ENCODE data around the gene KIF2C. TPM values are rescaled to one million over a fixed set of nuclear protein-coding genes. Genes with fewer than 3 reads are reported as not detected.
A peak's percentile ranks its signal among the peaks of the same experiment; 100 is the strongest.

Gene KIF2C
- polyA plus RNA-seq, 1 of the 3 experiments (the other 2 are of a cell fraction): 20.7 TPM

DNA sequence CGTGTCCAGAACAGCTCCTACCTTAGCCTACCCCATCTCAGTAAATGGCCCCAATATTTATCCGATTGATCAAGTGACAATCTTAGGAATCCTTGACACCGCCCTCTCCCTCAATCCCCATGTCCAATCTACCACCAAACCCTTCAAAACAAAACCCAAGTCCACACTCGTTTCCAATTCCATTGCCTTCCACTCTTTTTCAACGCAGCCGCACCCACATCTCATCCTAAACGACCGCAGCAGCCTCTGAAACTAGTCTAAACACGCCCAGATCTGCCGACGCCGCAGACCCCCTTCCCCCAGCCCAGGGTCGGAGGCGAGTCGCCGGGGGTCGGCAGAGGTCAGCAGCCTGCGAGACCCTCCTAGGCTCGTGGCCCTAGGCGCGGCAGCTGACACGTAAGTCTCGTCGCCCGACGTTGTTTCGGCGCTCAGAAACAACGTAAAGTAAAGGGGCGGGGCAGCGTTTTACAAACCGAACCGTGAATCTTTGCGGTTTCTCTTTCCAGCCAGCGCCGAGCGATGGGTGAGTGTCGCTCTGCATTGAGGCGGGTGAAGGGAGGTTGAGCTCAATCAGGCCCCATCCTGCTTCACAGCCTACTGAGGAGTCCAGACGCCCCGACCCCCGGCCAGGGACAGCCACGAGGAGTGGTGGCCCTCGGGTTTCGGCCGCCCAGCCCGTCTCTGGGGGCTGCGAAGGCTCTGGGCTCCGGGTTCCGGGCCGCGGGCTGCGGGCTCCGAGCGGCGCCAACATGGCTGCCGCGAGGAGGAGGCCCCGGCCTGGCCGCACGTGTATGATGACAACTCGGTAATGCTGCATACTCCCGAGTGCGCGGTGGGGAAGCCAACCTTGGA lies 35.7 kb downstream of the KIF2C start, which contains the start of gene RPS8 (continued):
- TF ChIP-seq TAF1 (IDR thresholded peaks at IDR 0.05; ENCODE audit: borderline replicate concordance, low read depth, low read length): peak; percentile 98
- TF ChIP-seq FOXM1 (IDR thresholded peaks at IDR 0.05; ENCODE audit: low read depth): peak; percentile 85
- no peak for TF ChIP-seq TEAD4 (IDR thresholded peaks at IDR 0.05; ENCODE audit: borderline replicate concordance, insufficient read depth)
- TF ChIP-seq, protein P1, sequence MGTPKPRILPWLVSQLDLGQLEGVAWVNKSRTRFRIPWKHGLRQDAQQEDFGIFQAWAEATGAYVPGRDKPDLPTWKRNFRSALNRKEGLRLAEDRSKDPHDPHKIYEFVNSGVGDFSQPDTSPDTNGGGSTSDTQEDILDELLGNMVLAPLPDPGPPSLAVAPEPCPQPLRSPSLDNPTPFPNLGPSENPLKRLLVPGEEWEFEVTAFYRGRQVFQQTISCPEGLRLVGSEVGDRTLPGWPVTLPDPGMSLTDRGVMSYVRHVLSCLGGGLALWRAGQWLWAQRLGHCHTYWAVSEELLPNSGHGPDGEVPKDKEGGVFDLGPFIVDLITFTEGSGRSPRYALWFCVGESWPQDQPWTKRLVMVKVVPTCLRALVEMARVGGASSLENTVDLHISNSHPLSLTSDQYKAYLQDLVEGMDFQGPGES (IDR thresholded peaks at IDR 0.05; ENCODE audit: low read depth, low read length): no peak
- TF ChIP-seq NRF1 (IDR thresholded peaks at IDR 0.05; ENCODE audit: low read depth, low read length): no peak
- TF ChIP-seq JUND (IDR thresholded peaks at IDR 0.05): no peak
- TF ChIP-seq, protein P2, sequence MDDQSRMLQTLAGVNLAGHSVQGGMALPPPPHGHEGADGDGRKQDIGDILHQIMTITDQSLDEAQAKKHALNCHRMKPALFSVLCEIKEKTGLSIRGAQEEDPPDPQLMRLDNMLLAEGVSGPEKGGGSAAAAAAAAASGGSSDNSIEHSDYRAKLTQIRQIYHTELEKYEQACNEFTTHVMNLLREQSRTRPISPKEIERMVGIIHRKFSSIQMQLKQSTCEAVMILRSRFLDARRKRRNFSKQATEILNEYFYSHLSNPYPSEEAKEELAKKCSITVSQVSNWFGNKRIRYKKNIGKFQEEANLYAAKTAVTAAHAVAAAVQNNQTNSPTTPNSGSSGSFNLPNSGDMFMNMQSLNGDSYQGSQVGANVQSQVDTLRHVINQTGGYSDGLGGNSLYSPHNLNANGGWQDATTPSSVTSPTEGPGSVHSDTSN (IDR thresholded peaks at IDR 0.05): no peak; the same call in 1 of the 2 replicates
- TF ChIP-seq, protein P3, sequence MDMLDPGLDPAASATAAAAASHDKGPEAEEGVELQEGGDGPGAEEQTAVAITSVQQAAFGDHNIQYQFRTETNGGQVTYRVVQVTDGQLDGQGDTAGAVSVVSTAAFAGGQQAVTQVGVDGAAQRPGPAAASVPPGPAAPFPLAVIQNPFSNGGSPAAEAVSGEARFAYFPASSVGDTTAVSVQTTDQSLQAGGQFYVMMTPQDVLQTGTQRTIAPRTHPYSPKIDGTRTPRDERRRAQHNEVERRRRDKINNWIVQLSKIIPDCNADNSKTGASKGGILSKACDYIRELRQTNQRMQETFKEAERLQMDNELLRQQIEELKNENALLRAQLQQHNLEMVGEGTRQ (IDR thresholded peaks at IDR 0.05; ENCODE audit: borderline replicate concordance, low read depth, low read length): no peak
- 0 out of 2 replicates have a peak, but pooled peaks have one; percentile 12 for TF ChIP-seq FOXJ3 (CRISPR knock-in tag; IDR thresholded peaks at IDR 0.05)
- TF ChIP-seq, protein P4, sequence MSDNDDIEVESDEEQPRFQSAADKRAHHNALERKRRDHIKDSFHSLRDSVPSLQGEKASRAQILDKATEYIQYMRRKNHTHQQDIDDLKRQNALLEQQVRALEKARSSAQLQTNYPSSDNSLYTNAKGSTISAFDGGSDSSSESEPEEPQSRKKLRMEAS (IDR thresholded peaks at IDR 0.05; ENCODE audit: low read depth): peak; percentile 82
- TF ChIP-seq, protein P5, sequence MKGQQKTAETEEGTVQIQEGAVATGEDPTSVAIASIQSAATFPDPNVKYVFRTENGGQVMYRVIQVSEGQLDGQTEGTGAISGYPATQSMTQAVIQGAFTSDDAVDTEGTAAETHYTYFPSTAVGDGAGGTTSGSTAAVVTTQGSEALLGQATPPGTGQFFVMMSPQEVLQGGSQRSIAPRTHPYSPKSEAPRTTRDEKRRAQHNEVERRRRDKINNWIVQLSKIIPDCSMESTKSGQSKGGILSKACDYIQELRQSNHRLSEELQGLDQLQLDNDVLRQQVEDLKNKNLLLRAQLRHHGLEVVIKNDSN (IDR thresholded peaks at IDR 0.05; ENCODE audit: borderline replicate concordance, low read depth): peak; percentile 28; the same call in 1 of the 2 replicates
- TF ChIP-seq ELF1 (IDR thresholded peaks at IDR 0.05): no peak; the same call in 1 of the 2 replicates
- TF ChIP-seq SMC3 (IDR thresholded peaks at IDR 0.05; ENCODE audit: low read depth, low read length): no peak
- TF ChIP-seq YY1 (IDR thresholded peaks at IDR 0.05; ENCODE audit: low read depth): peak; percentile 82
- TF ChIP-seq CHD2 (IDR thresholded peaks at IDR 0.05; ENCODE audit: low read length, partially characterized antibody): peak; percentile 91
- TF ChIP-seq, protein P6, sequence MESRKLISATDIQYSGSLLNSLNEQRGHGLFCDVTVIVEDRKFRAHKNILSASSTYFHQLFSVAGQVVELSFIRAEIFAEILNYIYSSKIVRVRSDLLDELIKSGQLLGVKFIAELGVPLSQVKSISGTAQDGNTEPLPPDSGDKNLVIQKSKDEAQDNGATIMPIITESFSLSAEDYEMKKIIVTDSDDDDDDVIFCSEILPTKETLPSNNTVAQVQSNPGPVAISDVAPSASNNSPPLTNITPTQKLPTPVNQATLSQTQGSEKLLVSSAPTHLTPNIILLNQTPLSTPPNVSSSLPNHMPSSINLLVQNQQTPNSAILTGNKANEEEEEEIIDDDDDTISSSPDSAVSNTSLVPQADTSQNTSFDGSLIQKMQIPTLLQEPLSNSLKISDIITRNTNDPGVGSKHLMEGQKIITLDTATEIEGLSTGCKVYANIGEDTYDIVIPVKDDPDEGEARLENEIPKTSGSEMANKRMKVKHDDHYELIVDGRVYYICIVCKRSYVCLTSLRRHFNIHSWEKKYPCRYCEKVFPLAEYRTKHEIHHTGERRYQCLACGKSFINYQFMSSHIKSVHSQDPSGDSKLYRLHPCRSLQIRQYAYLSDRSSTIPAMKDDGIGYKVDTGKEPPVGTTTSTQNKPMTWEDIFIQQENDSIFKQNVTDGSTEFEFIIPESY (IDR thresholded peaks at IDR 0.05; ENCODE audit: borderline replicate concordance, low read depth): peak; percentile 70; the same call in 1 of the 2 replicates
- TF ChIP-seq EP300 (IDR thresholded peaks at IDR 0.05; ENCODE audit: borderline replicate concordance in 1 of 2, low read depth in 1 of 2, low read length in 1 of 2): no peak; a peak in 1 of 4 replicates
- TF ChIP-seq, protein P7, sequence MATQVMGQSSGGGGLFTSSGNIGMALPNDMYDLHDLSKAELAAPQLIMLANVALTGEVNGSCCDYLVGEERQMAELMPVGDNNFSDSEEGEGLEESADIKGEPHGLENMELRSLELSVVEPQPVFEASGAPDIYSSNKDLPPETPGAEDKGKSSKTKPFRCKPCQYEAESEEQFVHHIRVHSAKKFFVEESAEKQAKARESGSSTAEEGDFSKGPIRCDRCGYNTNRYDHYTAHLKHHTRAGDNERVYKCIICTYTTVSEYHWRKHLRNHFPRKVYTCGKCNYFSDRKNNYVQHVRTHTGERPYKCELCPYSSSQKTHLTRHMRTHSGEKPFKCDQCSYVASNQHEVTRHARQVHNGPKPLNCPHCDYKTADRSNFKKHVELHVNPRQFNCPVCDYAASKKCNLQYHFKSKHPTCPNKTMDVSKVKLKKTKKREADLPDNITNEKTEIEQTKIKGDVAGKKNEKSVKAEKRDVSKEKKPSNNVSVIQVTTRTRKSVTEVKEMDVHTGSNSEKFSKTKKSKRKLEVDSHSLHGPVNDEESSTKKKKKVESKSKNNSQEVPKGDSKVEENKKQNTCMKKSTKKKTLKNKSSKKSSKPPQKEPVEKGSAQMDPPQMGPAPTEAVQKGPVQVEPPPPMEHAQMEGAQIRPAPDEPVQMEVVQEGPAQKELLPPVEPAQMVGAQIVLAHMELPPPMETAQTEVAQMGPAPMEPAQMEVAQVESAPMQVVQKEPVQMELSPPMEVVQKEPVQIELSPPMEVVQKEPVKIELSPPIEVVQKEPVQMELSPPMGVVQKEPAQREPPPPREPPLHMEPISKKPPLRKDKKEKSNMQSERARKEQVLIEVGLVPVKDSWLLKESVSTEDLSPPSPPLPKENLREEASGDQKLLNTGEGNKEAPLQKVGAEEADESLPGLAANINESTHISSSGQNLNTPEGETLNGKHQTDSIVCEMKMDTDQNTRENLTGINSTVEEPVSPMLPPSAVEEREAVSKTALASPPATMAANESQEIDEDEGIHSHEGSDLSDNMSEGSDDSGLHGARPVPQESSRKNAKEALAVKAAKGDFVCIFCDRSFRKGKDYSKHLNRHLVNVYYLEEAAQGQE (IDR thresholded peaks at IDR 0.05; ENCODE audit: low read depth, low read length): 0 out of 2 replicates have a peak, but pooled peaks have one; percentile 29
